Activated CD8-positive, alpha-beta memory T cell treated with anti-CD3 and anti-CD28 coated beads, Interleukin-2, amount 50 U/mL, for 48 hours (primary cell): ENCODE results near the gene TENM4.

Experiments used
- DNase-seq: peaks from one replicate; pipeline ENCODE4 v3.0.0-alpha.2; 2020

The TENM4 gene

DNA sequence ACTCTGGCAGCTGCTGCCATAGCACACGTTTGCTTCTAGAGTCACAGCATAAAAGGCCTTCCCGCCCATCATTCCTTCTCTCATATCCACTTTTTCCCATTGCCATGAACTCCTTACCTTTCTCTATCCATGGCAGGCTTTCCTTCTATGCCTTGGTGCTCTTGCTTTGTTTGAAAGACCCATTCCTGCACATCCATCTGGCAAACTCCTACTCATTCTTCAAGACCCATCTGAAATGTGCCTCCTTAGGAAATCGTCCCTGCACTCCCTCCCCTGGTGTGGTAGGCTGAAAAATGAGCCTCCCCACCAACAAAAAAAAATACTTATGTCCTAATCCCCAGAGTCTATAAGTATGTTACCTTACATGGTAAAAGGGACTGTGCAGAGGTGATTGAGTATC is 100.3 kb downstream of the TENM4 start:
- no peak for DNase-seq

DNA sequence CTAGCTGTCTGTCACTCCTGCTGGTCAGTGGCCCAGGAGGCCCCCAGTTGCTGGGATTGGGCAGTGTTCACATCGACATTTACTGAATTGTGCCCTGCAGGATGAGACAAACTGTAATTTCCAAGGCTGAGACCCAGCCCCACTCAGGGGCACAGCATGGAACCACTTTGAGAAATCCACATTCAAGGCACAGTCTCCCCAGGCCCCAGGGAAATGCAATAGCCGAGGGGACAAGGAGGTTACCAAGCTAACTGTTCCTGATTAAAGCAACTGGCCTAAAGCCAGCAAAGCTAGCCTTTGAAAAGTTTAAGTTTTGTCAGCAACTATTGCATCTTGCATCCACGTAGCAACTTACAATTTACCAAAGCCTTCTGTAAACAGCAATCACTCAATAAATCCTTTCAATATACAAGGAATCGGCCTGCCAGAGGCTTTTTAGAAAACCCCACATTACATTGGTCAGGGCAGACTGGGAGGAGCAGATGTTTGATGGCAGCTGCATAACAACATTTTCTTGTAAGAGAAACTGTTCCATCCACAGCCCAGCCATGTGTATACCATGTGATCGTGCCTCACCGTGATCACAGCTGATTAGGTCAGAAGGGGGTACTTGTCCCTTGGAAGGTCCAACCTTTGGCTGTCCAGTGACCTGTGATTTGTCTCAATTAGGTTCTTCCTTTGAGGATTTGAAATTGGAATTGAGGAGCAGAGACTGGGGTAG is 103.9 kb downstream of the TENM4 start:
- no peak for DNase-seq

DNA sequence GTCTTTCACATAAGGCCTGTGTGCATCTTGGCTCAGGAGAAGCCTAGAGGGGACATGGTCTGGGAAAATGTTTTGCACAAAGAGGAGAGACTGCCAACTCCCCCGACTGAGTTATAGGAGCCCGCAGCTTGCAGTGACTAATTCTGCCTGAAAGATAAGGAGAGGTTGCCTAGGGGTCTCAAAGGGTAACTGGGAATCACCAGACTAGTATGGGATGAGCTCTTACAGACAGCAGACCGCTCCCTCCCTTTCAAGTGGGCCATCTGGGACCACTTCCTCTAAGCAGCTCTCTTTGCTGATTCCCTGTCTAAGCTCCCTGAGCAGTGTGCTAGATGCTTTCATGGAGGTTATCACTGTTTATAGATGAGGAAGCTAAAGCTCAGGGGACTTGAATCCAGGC is 105.1 kb downstream of the TENM4 start:
- no peak for DNase-seq

DNA sequence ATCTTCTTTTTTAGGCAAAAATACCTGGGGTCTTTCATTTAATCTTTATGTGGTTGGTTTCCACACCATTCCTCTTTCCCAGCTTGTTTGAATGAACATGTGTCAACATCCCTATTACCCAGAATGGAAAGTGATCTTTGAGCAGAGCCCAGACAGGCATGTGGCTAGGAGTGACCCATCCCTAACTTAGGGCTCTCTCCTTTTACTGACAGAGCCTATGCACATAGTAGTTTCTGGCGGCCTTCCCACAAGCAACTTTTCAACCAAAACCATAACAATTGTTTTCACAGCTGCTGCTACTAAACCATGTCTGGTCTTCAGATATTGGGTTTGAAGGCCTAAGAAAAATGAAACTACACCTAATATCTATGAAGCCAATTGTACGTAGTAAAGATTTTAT is 107.5 kb downstream of the TENM4 start:
- no peak for DNase-seq

DNA sequence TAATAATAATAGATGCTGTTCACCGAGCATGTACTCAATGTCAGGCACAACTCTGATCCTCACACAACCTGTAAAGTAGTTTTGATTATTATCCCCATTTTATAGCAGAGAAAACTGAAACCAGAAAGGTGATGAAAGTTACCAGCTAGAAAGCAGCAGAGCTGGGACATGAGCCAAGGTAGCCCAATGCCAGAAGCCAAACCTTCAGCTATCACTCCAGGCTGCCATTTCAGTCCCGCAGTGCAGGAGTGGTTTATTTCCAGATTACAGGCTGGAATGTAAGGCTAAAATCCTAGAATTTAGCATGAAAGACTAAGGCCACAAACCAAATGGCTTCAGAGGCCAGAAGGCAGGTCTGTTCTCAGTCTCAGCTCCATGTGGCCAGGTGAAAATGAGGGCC is 108.8 kb downstream of the TENM4 start:
- DNase-seq: no peak

DNA sequence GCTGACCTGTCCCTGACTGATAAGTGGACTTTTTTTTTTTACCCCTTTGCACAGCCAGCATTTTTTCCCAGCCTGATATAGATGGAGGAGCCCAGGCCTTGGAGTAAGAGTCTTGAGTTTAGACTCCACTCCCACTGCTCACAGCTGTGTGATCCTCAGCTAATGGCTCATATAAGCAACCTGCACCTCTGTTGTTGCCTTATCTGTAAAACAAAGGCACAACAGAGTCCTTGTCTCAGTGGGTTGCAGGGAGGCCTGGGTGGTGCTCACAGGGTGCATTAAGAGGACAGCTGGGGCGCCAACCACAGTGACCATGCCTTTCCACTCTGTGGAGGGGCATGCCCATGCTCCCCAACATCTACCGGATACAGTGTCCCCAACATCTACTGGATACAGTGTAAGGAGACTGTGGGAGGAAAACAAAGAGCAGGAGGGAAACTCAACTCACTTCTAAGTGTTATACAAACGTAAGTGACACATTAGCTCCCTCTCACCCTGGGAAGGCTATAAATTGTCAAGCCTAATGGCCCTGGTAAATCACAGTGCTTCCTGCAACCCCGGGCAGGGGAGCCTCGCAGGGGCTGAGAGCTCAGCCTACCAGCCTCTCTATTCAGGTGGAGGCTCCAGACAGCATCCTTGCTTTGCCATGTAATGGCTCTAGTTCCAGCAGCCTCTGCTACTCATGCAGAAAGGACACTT is 109.5 kb downstream of the TENM4 start:
- DNase-seq: no peak

DNA sequence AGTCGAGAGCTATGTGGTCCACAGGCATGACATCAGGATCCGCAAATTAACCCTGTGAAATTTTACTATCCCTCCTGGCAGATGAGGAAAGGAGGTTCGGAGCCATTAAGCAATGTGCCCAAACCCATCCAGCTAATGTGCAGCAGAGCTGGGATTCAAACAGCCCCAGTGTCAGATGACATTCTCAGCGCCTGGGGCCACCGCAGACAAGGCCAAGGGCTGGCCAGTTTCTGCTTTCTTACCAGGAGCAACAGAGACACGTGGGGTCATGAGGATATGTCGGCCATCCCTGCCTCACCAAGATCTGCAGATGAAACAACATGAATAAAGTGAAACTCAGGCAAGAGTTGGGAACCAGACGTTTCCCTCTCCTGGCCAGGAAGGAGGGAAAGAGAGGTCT is 110.2 kb downstream of the TENM4 start:
- no peak for DNase-seq

DNA sequence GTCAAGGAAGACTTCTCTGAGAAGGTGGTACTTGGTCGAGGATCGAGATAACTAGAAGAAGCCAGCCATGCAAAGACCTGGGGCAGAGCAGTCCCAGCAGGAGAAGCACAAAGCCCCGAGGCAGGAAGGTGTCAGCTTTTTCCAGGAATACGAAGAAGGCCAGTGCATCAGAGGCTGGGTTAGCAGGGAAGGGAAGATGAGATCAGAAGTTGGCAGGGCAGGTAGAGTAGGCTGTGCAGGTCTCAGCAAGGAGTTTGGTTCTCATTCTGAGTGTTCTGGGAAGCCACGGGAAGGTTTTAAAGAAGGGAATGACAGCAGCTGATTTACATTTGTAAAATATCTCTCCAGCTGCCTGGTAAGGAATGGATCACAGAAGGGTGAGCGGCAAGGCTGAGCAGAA is 111.3 kb downstream of the TENM4 start:
- DNase-seq: no peak

DNA sequence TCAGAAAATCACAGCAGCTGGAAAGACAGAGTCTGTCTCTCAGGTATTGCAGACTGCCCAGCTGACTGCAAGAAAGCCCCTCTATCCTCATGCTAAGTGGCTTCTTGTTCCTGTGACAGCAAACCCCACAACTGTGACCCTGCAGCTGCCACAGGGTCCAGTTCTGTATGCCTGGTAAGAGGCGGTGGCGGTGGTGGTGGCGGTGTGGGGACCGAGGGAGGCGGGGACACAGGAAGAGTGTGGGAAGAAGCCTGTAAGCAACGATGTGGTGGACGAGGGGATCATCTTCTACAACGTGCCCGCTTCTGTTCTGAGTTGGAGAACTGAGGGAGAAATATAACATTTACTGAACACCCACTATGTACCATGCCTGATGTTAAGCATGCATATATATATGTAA is 112.4 kb downstream of the TENM4 start:
- DNase-seq: no peak

DNA sequence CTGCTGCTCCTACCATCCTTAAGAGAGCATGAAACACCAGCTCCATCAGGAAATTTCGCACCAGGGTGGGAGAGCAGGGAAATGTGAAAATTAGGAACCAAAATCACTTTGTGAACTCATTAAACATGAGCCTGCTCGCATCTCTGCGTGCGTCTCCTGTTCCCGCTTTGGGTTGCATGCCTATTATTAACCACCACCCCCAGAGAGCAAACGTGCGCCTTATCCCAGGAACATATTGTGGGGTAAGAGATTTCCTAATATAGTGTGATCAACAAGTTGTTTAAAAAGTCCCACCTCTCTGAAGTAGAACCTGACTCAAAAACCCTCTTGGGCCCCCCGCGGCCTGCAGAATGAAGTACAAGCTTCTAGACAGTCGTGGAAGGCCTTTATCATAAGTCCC is 115.0 kb downstream of the TENM4 start:
- DNase-seq: no peak

DNA sequence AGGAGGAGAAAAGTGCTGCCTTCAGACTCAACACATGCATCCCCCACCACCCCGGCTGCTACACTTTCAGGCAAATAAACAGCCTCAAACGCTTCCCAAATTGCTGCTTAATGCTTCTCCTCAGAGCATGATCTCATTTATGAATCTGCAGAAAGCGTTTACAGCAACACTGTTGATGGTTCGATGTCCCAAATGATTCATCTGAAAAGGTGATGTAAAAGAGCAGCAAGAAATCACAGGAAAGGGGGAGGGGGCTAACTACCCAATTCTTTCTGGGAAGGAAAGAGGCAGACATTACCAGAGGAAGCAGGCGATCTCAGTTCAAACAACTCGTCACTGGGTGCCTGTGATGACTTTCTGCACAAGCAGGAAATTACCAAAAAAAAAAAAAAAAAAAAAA is 119.6 kb downstream of the TENM4 start:
- no peak for DNase-seq

DNA sequence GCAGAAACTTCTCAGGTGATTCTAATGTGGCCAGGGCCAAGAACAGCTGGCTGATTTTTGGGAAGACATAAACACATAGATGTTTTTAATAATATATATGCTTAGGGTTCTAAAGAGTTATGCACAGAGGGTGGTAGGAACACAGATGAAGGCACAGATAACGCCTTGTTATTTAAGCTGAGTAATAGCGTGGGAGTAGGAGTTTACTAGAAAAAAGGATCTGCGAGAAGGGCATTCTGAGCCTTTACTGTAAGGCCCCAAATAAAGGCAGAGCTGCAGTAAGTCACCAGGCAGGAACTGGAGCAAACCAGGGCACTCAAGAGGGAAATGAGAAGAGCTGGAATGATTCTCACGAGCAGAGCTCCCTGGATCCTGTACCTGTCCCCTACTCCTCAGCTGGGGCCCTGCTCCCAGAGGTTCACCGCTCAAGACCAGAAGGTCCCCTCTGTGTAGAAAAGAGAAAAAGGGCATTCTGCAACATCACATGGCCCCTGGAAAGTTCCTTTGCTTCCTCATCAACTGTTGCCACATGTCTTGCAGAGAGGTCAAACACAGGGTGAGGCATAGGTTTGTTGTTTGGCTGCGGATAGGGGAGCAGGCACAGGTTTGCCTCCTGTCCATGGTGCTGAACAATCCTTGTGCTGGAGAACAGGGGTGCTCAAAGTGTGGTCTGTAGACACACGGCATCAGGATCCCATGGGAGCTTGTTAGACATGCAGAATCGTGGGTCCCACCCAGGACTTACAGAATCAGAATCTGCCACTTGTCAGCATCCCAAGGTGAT is 125.7 kb downstream of the TENM4 start:
- no peak for DNase-seq

DNA sequence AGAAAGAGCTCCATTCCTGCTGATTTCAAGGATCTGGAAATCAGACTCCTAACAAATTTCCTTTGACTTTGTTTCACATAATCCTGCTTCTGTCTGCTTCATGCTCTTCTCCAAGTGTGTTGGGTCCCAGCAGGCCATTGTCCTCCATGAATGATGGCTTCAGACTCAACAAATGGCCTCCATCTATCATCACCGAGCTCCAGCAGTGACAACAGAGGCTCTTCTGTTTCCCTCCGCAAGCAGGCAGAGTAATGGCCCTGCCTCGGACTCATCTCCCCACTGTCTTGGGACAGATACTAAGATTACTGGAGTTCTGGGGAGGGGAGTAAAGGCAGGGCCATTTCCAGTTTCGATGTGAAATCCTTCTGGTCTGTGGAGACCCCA is 127.3 kb downstream of the TENM4 start:
- DNase-seq: no peak

DNA sequence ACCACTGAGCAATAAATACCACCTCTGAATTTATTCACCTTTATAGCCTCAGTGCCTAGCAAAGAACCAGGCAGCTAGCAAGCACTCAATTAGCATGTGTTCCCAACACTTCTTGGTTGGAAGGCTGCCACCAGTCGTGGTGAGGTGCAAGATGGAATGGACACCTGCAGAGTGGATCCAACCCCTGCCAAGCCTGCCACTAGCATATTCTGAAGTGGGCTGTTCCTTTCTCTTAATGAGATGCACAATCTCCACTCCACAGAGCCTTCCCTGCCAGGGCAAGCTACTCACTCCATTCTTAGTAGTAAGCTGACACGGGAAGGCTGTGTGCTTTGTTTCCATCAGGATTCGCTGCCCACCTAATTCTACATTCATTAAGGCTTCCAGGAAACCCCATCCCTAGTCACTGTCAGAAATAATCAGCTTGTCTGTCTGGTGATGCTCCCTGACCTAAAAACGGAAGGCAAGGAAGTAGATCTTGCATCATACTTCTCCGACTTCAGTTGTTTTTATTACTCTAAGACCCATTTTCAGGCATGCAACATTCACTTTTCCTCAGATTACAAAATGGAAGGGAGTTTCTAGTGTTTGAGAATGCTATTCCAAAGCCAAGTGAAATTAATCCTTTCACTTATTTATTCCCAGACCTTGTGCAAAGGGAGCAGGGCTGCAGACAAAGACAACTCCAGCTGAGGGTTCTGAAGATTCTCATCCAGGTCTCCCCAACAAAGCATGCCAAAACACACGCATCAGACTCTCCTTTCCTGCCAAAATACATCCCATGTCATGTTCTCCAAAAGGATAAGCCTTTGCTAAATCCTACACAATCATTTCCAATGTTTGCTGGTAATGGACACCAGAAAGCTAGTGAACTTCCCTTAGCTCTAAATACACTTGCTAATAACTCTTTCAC is 128.0 kb downstream of the TENM4 start:
- no peak for DNase-seq

DNA sequence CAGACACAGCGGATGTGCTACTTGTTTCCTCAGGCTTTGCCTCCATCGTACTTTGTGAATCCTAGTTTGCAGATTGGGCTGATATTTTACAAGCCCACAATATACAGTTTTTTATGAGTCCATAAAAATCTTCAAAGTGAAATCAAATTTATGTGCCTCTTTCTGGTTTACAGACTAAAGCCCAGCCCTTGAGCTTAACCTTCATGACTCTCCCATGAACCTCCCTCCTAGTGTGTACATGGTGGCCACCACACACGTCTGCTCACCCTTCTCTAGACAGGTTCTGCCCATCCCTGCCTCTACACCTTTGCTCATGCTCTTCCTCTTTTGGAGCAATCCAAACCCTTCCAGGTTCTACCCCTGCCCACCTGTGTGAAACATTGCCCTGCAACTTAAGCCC is 129.4 kb downstream of the TENM4 start:
- DNase-seq: no peak

DNA sequence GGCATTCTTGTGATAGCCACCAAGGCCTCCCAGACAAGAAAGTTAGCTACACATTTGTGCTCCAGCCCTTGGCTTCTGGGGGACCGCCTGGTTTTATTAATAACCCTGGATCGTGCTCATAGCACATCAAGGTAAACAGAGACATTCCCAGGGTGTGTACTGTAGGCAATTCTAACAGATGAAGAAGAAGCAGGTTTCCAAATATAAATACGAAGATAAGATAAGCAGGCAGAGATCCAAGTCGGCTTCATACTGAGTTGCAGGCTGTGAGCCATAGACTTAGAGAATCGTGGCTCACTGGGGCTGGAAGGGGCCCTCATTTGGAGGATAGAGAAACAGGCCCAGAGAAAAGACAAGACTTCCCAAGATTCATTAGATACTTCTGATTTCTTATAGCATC is 131.4 kb downstream of the TENM4 start:
- no peak for DNase-seq

DNA sequence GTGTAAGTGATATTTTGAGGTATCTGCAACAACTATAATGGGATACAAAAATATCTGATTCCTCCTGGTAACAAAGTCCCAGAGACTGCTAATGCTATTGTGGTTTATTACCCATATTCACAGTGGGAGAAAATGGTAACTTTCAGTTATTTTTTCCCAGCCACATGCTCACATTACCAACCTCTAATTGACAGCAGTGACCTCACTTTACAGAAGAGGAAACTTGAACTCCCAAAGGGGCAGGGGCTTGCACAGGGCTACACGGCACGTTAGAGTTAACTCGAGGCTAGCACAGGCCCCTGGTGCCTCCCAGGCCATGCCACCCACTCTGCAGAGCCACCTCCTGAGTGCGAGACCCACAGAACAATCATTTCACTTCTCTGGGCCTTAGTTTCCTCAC is 132.4 kb downstream of the TENM4 start:
- no peak for DNase-seq

DNA sequence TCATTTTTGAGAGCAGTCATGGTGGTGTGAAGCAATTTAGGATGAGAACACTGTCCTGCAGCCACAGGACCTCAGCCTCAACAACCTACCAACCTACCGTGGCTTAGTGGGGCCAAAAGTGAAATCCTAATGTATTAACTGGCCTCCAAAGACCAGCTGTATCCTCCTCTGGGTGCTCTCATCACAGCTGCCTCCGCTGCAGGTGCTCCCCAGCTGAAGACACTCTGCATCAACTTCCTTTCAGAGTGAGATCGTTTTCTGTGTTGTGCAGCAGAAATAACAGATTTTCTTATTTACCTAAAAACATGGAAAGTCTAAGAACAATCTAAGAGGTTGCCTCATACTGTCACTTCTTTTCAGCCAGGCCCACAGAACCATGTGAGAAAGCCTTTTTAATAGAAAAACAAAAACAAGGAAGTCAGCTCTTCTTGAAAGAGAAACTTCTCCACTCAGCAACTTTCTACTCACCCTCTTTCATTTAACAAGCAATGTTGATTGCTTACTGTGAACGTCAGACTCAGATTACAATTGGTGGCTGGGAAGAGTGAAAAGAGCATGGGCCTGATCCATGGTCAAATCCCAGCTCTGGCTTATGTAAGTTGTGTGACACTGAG is 136.1 kb downstream of the TENM4 start:
- no peak for DNase-seq

DNA sequence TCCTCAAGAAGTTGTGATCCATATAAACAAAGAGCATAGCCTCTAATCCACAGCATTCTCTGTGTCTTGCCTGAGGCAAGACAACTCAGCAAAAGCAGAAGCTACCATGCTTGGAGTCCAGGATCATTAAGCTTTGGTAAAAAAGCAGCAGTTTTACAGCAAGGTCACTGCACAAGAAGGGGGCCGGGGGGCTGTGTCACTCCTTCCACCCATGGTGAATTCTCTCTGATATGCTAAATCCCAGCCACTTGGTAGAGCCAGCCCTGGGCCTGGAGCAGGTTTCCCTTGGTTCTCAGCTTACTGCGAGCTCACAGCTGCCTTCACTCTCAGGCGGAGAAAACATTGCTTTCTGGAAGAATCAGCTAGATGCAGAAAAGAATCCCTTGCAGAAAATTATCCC is 144.7 kb downstream of the TENM4 start:
- no peak for DNase-seq

DNA sequence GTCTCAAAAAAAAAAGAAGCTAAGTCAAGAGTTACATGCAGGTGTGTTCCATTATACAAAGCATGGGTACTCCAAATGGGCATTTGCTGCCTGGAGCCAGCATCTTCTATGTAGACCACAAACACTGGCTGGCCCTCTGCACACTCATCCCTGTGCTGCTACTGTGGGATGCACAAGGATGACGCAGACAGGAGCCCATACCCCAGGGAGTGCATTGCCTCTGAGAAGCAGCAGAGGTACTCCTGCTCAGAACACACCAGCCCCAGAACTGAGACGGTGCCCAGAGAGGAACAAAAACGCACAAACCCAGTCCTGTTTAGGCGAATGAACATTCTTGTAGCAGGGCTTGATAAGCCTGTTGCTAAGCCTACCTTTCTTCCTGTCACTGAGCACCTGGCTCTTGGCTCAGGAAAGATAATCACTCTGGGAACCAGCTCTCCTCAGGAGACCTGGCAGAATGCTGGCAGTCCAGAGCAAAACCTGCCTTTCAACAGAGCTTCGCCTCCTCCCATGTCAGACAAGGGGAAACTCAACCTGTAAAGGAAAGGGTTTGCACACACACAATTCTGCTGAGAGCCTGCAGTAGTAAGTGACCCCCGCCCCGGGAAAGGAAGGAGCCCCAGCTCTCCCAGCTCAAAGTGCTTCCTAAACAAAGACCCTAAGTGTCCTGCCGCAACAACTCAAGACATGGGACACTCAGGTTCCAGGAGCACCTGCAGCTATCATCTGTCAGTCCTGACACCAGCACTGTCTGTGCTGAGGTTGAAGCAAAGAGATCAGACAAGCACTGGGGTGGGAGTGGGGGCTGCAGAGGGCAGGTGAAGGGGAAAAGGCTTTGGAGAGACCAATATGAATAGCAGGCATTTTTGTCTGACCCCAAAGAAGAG is 145.7 kb downstream of the TENM4 start:
- DNase-seq: no peak

DNA sequence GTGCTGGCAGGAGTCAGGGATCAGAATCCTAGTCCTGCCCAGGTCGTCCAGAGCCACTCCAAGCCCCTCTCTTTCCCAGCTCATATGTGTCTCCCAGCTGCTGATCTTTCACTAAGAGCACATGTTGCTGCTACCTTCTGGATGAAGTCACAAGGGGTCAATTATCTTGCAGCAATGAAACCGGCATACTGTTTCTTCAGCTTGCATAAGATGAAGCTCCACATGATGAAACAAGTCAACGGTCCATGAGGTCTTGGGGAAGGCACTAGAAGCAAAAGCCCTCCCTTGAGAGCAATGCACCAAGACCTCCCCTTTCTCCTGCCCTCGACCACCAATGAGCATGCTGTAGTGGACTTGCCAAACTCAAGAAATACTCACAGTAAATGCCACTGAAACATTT is 148.9 kb downstream of the TENM4 start:
- DNase-seq: no peak

DNA sequence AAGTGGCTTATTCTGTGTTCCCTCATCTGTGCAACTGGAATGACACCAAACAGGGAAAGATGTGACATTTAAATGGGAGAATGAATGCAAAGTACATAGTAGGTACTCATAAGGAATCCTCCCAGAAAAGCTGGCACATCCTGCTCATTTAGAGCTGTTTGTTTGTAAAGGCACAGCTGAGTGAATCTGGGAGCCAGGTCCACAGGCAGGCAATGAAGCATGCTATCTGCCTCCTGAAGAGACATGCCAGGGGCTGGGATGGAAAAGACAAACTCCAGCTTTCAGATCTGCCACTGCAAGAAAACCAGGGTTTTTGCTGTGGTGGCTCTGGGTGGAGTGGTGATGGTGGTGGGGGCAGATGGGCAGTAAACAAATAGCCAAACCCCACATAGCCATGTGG is 150.1 kb downstream of the TENM4 start:
- DNase-seq: no peak
